ENCODE measurements around the gene CCDC90B. TPM values are rescaled to one million over a fixed set of nuclear protein-coding genes. Genes with fewer than 3 reads are reported as not detected.
A peak's percentile ranks its signal among the peaks of the same experiment; 100 is the strongest.

Gene CCDC90B
- polyA plus RNA-seq, 1 of the 3 experiments (the other 2 are of a cell fraction) = 47.9 TPM

- TF ChIP-seq MEF2A (IDR thresholded peaks at IDR 0.05; ENCODE audit: borderline replicate concordance, low read depth) (no peak), TEAD4 (IDR thresholded peaks at IDR 0.05; ENCODE audit: borderline replicate concordance, insufficient read depth) (peak; percentile 82), ELF1 (IDR thresholded peaks at IDR 0.05) (peak; percentile 91), USF1 (IDR thresholded peaks at IDR 0.05; ENCODE audit: borderline replicate concordance, low read depth) (peak; percentile 26; the same call in 1 of the 2 replicates), ZBTB33 (IDR thresholded peaks at IDR 0.05; ENCODE audit: borderline replicate concordance, low read depth) (peak; percentile 58), RFX5 (IDR thresholded peaks at IDR 0.05; ENCODE audit: low read length) (no peak), USF2 (IDR thresholded peaks at IDR 0.05; ENCODE audit: borderline replicate concordance, low read depth, low read length) (no peak), MXI1 (IDR thresholded peaks at IDR 0.05; ENCODE audit: low read depth, low read length) (peak; percentile 15; the same call in 1 of the 2 replicates)
Observed at GRCh38 chr11:83285771-83286528, at the start of gene CCDC90B (continued).

GRCh38 chr11:83335446-83336070 lies 49.4 kb upstream of the CCDC90B start:
- Histone ChIP-seq H3K27ac (ENCODE audit: low read depth in 2 of 2, low read length in 1 of 2) (no peak overlapping the region), H3K9ac (no peak overlapping the region), H4K20me1 (ENCODE audit: insufficient read depth) (no peaks in the 10 kb centered on the region), H3K9me2 (no peaks in the 10 kb centered on the region), H3K4me2 (no peak overlapping the region), H3K4me3 (ENCODE audit: low read depth in 2 of 2, low read length in 1 of 2) (no peak overlapping the region), H2AFZ (ENCODE audit: low read depth) (no peak overlapping the region), H3K27me3 (ENCODE audit: insufficient read depth) (no peaks in the 10 kb centered on the region), H3K4me1 (ENCODE audit: control insufficient read depth in 1 of 2, insufficient read depth in 2 of 2, low read depth in 1 of 2, low read length in 1 of 2) (no peaks in the 10 kb centered on the region), H3K36me3 (replicated peaks in 1 of 2; ENCODE audit: control insufficient read depth in 1 of 2, insufficient read depth in 2 of 2, low read length in 1 of 2) (no peaks in the 10 kb centered on the region), H3K9me3 (no peaks in the 10 kb centered on the region), H3F3A (replicated peaks; ENCODE audit: insufficient read depth) (no peaks in the 10 kb centered on the region), H3K79me2 (ENCODE audit: insufficient read depth) (no peaks in the 10 kb centered on the region)
- no peak for DNase-seq
- ChIA-PET POLR2A (no interaction called here), CTCF (no interaction called here)
- TF ChIP-seq TAF1 (IDR thresholded peaks at IDR 0.05; ENCODE audit: borderline replicate concordance, low read depth, low read length) = no peak
- no peak for TF ChIP-seq ZBTB33 (IDR thresholded peaks at IDR 0.05; ENCODE audit: borderline replicate concordance, low read depth)
- no peak for TF ChIP-seq TEAD4 (IDR thresholded peaks at IDR 0.05; ENCODE audit: borderline replicate concordance, insufficient read depth)
- TF ChIP-seq GABPA (IDR thresholded peaks at IDR 0.05; ENCODE audit: low read depth) = no peak
- no peak for TF ChIP-seq SMC3 (IDR thresholded peaks at IDR 0.05; ENCODE audit: low read depth, low read length)
- TF ChIP-seq POLR2AphosphoS5 (IDR thresholded peaks at IDR 0.05; ENCODE audit: low read depth, low read length) = no peak
- TF ChIP-seq SIN3A (IDR thresholded peaks at IDR 0.05; ENCODE audit: borderline replicate concordance, low read depth, low read length) = no peak
- 38% methylated on average over 4 of the region's 4 CpGs for WGBS (ENCODE audit: low lambda C conversion rate)

Measured in SK-N-SH (cell line).